GM12878 (cell line): ENCODE data around the gene POP7. TPM values are rescaled to one million over a fixed set of nuclear protein-coding genes. Genes with fewer than 3 reads are reported as not detected.
A peak's percentile ranks its signal among the peaks of the same experiment; 100 is the strongest.

Source experiments
- BHLHE40 ChIP-seq, 2 experiments: fragments of 450-650 bp in 1 of 2; IDR thresholded peaks; 2 replicates each; pipeline ENCODE4 v1.6.1; 2011 to 2017; ENCODE audit warnings: low read depth in 2 of 2, borderline replicate concordance in 1 of 2, improper control_type of control experiment in 1 of 2, low read length in 1 of 2, mild to moderate bottlenecking in 1 of 2
- FOXK2 ChIP-seq: fragments of 450-650 bp; IDR thresholded peaks from 2 replicates; pipeline ENCODE4 v1.6.1; 2017; ENCODE audit warnings: mild to moderate bottlenecking, moderate library complexity
- GATAD2B ChIP-seq: fragments of 450-650 bp; conservative IDR thresholded peaks from 2 replicates; pipeline ENCODE4 v1.6.1; 2017; ENCODE audit warnings: low read depth, mild to moderate bottlenecking, moderate library complexity
- MXI1 ChIP-seq: fragments of 150-350 bp; IDR thresholded peaks from 2 replicates; pipeline ENCODE4 v1.6.1; 2011; ENCODE audit warnings: low read depth, mild to moderate bottlenecking, inconsistent platforms, low read length, improper control_type of control experiment
- NFXL1 ChIP-seq: fragments of 450-650 bp; IDR thresholded peaks from 2 replicates; pipeline ENCODE4 v1.6.1; 2017; ENCODE audit warnings: antibody characterized with exemption, mild to moderate bottlenecking, borderline replicate concordance
- PML ChIP-seq: IDR thresholded peaks from 2 replicates; pipeline ENCODE4 v1.6.1; 2012; ENCODE audit warnings: low read length, inconsistent platforms
- POLR2AphosphoS2 ChIP-seq: IDR thresholded peaks from 2 replicates; pipeline ENCODE4 v1.6.1; 2011; ENCODE audit warnings: low read depth, mild to moderate bottlenecking, low read length, improper control_type of control experiment, moderate library complexity
- SMAD5 ChIP-seq: IDR thresholded peaks from 2 replicates; pipeline ENCODE4 v1.6.1; 2016; ENCODE audit warnings: antibody characterized with exemption, low read depth
- ZNF207 ChIP-seq: fragments of 450-650 bp; IDR thresholded peaks from 2 replicates; pipeline ENCODE4 v1.6.1; 2014; ENCODE audit warnings: antibody characterized with exemption, mild to moderate bottlenecking, borderline replicate concordance
- polyA plus RNA-seq, 11 experiments: library from polyadenylated mRNA; depleted of rRNA in 4 of 11; unstranded in 6 of 11; stranded (reverse) in 5 of 11; fragments of >200 nt; fragmentation: Nextera tagmentation in 4 of 11; fragmentation: Illumina TruSeq in 1 of 11; extraction: Ambion mirVana in 4 of 11; extraction: Trizol in 1 of 11; gene quantifications; 1 replicate in 1 of 11; 2 replicates in 10 of 11; pipeline versions ENCODE4 v1.2.1 to v1.2.3, GENCODE V29; 2011 to 2016; ENCODE audit warnings: inconsistent platforms in 2 of 11, missing spikeins in 2 of 11, low read depth in 1 of 11
- total RNA-seq, 4 experiments: library from RNA; depleted of rRNA in 3 of 4; stranded (reverse); fragments of >200 nt in 3 of 4; fragmentation: Illumina TruSeq in 1 of 4; extraction: Trizol in 1 of 4; gene quantifications; 2 replicates each; pipeline versions ENCODE4 v1.2.1 to v1.2.3, GENCODE V29; 2013 to 2021
- TF ChIP-seq, protein P1 (sequence below): IDR thresholded peaks from 2 replicates; pipeline ENCODE4 v1.6.1; 2012; ENCODE audit warnings: improper control_type of control experiment, low read depth, low read length; ENCODE audit not compliant: insufficient replicate concordance
- TF ChIP-seq, protein P2 (sequence below): fragments of 450-650 bp; conservative IDR thresholded peaks from 2 replicates; pipeline ENCODE4 v1.6.1; 2017; ENCODE audit warnings: mild to moderate bottlenecking, moderate library complexity
- TF ChIP-seq, protein P3 (sequence below): IDR thresholded peaks from 2 replicates; pipeline ENCODE4 v1.6.1; 2012; ENCODE audit warnings: low read depth, low read length, improper control_type of control experiment
- TF ChIP-seq, protein P4 (sequence below): fragments of 450-650 bp; IDR thresholded peaks from 2 replicates; pipeline ENCODE4 v1.6.1; 2017; ENCODE audit warnings: mild to moderate bottlenecking, low read depth, inconsistent platforms; ENCODE audit not compliant: poor library complexity, severe bottlenecking
- TF ChIP-seq, protein P5 (sequence below): fragments of 150-350 bp; IDR thresholded peaks from 2 replicates; pipeline ENCODE4 v1.6.1; 2014; ENCODE audit warnings: mild to moderate bottlenecking, low read depth, low read length

Gene POP7
- total and polyA plus RNA-seq, 10 of the 15 experiments (the other 5 are each of a cell fraction or from before 2014, with no cell fraction given) = 12.1 to 148 (median 51.7) TPM

DNA sequence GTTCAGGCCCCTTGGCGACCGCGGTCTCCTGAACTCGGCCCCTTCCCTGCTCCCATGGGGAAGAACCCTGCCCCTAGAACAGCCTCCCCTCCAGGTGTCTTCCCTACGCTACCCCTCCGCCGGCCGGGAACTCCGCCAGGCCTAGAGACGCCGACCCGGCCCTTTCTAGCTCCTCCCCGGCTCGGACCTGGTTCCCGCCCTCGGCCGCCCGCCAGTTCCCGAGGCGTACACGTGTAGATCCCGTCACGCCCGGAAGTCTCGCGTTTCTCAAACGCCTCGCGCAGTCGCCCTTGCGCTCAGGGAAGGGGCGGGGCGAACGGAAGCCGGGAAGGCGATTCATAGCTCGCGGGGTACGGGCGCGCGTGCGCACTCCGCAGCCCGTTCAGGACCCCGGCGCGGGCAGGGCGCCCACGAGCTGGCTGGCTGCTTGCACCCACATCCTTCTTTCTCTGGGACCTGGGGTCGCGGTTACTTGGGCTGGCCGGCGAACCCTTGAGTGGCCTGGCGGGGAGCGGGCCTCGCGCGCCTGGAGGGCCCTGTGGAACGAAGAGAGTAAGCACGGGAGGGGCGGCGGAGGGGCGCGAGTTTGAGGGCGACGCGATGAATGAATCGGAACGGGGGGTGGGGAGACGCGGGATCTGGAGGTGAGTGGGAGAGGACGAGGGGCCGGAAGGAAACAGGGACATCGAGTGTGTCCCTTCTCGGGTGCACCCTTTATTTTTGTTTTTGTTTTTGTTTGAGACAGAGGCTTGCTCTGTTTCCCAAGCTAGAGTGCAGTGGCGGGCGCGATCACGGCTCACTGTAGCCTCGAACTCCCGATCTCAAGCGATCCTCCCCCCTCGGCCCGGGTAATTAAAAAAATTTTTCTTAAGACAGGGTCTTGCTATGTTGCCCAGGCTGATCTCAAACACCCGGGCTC, at the start of gene POP7 (continued):
- TF ChIP-seq, protein P1, sequence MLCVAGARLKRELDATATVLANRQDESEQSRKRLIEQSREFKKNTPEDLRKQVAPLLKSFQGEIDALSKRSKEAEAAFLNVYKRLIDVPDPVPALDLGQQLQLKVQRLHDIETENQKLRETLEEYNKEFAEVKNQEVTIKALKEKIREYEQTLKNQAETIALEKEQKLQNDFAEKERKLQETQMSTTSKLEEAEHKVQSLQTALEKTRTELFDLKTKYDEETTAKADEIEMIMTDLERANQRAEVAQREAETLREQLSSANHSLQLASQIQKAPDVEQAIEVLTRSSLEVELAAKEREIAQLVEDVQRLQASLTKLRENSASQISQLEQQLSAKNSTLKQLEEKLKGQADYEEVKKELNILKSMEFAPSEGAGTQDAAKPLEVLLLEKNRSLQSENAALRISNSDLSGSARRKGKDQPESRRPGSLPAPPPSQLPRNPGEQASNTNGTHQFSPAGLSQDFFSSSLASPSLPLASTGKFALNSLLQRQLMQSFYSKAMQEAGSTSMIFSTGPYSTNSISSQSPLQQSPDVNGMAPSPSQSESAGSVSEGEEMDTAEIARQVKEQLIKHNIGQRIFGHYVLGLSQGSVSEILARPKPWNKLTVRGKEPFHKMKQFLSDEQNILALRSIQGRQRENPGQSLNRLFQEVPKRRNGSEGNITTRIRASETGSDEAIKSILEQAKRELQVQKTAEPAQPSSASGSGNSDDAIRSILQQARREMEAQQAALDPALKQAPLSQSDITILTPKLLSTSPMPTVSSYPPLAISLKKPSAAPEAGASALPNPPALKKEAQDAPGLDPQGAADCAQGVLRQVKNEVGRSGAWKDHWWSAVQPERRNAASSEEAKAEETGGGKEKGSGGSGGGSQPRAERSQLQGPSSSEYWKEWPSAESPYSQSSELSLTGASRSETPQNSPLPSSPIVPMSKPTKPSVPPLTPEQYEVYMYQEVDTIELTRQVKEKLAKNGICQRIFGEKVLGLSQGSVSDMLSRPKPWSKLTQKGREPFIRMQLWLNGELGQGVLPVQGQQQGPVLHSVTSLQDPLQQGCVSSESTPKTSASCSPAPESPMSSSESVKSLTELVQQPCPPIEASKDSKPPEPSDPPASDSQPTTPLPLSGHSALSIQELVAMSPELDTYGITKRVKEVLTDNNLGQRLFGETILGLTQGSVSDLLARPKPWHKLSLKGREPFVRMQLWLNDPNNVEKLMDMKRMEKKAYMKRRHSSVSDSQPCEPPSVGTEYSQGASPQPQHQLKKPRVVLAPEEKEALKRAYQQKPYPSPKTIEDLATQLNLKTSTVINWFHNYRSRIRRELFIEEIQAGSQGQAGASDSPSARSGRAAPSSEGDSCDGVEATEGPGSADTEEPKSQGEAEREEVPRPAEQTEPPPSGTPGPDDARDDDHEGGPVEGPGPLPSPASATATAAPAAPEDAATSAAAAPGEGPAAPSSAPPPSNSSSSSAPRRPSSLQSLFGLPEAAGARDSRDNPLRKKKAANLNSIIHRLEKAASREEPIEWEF = no peak
- TF ChIP-seq, protein P2, sequence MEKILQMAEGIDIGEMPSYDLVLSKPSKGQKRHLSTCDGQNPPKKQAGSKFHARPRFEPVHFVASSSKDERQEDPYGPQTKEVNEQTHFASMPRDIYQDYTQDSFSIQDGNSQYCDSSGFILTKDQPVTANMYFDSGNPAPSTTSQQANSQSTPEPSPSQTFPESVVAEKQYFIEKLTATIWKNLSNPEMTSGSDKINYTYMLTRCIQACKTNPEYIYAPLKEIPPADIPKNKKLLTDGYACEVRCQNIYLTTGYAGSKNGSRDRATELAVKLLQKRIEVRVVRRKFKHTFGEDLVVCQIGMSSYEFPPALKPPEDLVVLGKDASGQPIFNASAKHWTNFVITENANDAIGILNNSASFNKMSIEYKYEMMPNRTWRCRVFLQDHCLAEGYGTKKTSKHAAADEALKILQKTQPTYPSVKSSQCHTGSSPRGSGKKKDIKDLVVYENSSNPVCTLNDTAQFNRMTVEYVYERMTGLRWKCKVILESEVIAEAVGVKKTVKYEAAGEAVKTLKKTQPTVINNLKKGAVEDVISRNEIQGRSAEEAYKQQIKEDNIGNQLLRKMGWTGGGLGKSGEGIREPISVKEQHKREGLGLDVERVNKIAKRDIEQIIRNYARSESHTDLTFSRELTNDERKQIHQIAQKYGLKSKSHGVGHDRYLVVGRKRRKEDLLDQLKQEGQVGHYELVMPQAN = peak; percentile 34; the same call in 1 of the 2 replicates
- TF ChIP-seq ZNF207 = peak; percentile 63; the same call in 1 of the 2 replicates
- no peak for TF ChIP-seq NFXL1
- peak; percentile 80 to 89; a peak in 3 of 4 replicates for TF ChIP-seq BHLHE40 (IDR thresholded peaks at IDR 0.05; ENCODE audit: borderline replicate concordance in 1 of 2, low read depth in 2 of 2, low read length in 1 of 2)
- TF ChIP-seq SMAD5 = peak; percentile 66
- TF ChIP-seq MXI1 = peak; percentile 78
- TF ChIP-seq PML = peak; percentile 70
- peak; percentile 41 for TF ChIP-seq GATAD2B
- TF ChIP-seq POLR2AphosphoS2 = peak; percentile 60
- TF ChIP-seq FOXK2 = no peak
- TF ChIP-seq, protein P3, sequence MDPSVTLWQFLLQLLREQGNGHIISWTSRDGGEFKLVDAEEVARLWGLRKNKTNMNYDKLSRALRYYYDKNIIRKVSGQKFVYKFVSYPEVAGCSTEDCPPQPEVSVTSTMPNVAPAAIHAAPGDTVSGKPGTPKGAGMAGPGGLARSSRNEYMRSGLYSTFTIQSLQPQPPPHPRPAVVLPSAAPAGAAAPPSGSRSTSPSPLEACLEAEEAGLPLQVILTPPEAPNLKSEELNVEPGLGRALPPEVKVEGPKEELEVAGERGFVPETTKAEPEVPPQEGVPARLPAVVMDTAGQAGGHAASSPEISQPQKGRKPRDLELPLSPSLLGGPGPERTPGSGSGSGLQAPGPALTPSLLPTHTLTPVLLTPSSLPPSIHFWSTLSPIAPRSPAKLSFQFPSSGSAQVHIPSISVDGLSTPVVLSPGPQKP = peak; percentile 75
- TF ChIP-seq, protein P4, sequence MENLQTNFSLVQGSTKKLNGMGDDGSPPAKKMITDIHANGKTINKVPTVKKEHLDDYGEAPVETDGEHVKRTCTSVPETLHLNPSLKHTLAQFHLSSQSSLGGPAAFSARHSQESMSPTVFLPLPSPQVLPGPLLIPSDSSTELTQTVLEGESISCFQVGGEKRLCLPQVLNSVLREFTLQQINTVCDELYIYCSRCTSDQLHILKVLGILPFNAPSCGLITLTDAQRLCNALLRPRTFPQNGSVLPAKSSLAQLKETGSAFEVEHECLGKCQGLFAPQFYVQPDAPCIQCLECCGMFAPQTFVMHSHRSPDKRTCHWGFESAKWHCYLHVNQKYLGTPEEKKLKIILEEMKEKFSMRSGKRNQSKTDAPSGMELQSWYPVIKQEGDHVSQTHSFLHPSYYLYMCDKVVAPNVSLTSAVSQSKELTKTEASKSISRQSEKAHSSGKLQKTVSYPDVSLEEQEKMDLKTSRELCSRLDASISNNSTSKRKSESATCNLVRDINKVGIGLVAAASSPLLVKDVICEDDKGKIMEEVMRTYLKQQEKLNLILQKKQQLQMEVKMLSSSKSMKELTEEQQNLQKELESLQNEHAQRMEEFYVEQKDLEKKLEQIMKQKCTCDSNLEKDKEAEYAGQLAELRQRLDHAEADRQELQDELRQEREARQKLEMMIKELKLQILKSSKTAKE = no peak
- TF ChIP-seq, protein P5, sequence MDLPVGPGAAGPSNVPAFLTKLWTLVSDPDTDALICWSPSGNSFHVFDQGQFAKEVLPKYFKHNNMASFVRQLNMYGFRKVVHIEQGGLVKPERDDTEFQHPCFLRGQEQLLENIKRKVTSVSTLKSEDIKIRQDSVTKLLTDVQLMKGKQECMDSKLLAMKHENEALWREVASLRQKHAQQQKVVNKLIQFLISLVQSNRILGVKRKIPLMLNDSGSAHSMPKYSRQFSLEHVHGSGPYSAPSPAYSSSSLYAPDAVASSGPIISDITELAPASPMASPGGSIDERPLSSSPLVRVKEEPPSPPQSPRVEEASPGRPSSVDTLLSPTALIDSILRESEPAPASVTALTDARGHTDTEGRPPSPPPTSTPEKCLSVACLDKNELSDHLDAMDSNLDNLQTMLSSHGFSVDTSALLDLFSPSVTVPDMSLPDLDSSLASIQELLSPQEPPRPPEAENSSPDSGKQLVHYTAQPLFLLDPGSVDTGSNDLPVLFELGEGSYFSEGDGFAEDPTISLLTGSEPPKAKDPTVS = no peak
